ENCODE measurements around the gene CFAP161.
A peak's percentile ranks its signal among the peaks of the same experiment; 100 is the strongest.

The CFAP161 gene

DNA sequence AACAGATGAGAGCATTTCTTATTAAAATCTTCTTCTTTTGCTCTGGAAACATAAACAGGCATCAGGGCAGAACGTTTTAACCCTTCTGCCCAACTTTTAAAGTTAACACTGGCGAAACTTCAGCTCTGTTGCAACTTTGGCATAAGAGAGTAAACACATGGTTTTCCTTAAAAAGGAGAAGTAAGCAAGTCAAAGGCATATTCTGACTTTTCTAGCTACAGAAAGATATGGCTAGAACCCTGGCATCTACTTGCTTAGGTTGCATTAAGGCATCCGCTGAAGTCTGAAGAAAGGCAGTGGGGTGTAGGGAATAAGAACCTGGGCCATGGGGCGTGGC, 49.3 kb downstream of the CFAP161 start:
- DNase-seq (ENCODE audit: low read depth) = no peak

DNA sequence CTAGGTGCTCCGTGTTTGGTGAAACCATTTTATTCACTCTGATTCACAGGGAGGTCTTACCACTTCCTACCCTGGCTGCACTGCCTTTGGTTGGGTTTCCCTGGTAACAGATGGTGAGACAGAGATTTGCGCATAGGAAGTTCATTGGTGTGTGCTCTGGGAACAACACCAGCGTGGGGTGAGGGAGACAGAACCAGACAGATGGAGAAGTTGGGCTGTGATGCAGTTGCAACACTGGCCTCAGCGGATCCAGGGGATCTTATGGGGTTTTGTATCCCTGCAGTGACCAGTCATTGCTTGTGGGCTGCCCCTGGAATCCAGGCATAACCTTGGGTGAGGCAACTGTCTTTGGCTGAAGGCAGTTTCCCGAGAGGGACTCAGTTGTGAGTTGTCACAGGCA, 50.1 kb downstream of the CFAP161 start:
- DNase-seq (ENCODE audit: low read depth) = peak; percentile 53

DNA sequence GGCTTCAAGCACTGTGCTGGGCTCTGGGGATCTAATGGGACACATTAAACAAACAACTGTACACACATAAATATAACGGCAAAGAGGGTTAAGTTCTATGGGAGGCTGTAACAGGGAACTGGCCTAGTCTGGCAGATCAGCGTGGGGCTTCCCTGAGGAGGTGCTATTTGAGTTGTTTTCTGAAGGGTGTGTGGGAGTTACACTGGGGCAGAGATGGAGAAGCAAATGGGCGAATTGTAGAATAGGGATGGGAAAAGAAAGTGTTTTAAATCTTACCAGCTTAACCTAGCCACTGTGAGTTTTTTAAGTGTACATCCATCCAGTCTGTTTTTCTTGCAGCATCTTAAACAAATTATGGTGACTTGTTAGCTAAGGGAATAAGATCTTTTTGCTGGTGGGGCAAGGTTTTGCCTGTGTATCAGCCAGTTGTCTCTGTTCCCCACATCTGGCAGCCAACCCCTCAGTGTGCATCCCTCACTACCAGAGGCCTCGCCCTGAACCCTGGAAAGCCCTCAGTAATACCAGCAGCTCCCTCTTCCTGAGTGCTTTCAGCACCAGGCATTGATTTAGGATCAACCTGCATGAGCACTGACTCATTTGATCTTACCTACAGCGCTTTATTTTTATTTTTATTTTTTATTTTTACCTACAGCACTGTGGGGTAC, 51.7 kb downstream of the CFAP161 start:
- DNase-seq (ENCODE audit: low read depth) = no peak

DNA sequence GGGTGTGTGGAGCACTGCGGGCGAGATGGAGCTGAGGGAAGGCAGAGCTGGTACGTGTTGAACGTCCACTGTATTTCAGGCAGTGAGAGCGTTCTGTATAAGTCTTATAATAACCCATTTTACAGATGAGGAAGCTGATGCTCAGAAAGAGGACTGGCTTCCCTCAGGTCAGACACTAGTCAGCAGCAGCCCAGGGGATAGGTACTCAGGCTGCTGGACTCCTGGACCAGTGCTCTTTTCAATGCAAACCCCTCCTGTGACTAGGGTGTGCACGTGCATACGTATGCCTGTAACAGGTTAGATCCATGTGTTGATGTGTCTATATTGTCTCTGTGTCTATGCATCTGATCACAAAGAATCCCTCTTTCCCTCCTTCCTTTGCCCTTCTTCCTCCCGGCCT, 54.3 kb downstream of the CFAP161 start:
- no peak for DNase-seq (ENCODE audit: low read depth)

DNA sequence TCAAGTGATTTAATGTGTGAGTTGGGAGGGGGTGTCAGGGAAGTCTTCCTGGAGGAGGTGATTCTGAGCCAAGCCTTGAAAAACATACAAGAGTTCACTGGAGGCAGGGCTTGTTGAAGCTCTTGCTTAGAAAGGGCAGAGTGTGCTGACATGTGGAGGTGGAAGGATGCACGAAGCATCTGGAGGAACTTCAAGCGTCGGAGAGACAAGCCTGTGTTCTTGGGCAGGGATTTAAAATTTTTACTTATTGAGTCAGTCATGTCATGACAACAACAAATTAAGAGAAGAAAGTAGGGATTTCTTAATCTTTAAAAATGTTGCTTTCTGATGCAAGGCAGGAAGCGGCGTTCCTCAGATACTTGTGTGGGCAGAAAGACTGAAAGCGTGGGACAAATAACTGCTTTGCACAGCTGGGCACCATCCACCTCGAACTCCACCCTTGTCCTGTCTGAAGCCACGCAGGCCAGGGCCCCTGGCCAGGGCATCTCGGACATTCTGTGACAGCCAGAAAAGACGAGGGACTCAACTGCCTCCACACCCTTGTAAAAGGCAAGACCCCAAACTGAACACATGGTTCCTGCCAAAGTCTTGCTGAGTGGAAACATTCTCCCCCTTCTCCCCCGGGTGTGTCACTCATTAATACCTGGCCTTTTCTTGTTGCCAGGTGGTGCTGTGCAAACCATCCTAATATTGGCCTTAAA, 55.7 kb downstream of the CFAP161 start:
- peak; percentile 76 for DNase-seq (ENCODE audit: low read depth)

DNA sequence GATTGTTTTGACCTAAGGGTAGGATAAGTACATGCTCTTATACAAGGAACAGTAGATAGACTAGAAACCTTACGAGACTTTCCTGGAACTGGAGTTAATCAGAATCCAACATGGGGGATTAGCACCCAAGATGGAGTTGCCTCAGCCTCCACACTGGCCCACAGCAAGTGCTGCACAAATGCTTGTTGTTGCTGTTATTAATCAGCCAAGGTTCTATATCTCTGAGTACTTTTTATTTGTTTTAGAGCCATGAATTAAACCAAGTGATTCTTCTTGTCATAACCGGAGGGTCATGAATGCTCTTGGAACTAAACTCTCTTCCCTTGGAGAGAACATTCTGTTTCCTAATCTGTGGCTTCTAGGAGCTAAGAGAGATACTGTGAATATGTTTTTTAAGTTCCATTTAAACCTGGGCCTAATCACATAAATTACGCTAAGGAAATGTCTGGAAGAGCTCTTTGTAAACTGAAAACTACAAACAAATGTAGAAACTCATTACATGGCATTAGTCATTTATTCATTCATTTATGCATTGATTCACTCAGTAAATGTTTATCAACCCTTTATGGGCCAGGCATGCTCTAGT, 56.9 kb downstream of the CFAP161 start:
- no peak for DNase-seq (ENCODE audit: low read depth)

DNA sequence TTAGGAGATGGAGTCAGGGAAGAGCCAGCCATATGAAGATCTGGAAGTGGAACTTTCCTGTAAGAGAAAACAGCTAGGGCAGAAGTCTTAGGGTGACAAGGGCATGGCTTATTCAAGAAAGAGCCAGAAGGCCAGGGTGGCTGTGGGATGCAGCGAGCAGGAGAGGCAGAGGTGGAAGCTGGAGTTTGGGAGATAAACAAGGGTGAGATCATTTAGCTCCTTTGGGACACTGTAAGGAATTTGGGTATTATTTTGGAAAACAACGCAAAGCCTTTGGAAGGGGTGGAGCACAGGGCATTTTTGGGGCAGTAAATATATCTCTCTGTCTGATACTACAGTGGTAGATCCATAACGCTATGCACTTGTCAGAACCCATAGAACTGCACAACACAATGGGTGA, 57.6 kb downstream of the CFAP161 start:
- DNase-seq (ENCODE audit: low read depth) = no peak

DNA sequence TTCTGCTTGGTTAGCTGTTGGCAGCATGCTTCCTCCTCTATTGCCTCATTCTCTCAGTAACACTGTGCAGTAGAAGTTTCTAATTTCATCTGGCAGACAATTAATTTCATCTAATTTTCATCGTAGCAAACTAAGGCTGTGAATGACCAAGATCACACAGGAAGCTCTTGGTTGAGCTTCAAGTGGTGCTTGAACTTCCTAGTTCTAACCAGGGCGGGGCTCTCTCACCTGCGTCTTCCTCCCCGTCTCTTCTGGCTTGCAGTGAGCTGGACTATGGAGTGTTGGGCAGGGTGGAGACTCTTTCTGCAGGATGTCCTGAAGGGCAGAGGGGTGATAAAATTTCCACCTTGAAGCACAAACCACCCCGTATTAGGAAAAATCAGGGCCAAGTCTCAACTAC, 60.7 kb downstream of the CFAP161 start:
- DNase-seq (ENCODE audit: low read depth) = no peak

DNA sequence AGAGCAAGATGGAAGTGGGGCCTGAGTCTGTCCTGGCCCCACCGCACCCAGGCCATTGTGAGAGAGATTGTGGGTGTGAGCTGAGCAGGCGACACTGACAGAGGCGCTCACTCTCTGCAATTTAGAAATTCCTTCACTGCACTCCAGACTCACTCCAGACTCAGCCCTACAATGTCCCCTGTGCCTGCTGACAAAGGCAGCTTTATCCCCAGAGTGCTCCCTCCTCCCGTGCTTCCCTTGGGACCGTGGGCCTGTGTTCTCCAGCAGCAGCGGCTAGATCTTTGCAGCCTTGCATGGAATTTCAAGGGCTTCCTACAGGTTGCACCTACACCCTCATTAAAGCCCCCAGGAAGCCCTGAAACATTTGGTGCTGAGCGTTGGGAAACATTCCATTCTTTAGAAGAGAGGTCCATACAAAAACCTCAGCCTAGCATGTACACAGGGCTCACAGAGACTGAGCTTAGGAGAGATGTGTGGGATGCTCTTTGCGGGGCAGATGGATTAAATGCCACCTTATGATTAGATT, 61.3 kb downstream of the CFAP161 start:
- no peak for DNase-seq (ENCODE audit: low read depth)

DNA sequence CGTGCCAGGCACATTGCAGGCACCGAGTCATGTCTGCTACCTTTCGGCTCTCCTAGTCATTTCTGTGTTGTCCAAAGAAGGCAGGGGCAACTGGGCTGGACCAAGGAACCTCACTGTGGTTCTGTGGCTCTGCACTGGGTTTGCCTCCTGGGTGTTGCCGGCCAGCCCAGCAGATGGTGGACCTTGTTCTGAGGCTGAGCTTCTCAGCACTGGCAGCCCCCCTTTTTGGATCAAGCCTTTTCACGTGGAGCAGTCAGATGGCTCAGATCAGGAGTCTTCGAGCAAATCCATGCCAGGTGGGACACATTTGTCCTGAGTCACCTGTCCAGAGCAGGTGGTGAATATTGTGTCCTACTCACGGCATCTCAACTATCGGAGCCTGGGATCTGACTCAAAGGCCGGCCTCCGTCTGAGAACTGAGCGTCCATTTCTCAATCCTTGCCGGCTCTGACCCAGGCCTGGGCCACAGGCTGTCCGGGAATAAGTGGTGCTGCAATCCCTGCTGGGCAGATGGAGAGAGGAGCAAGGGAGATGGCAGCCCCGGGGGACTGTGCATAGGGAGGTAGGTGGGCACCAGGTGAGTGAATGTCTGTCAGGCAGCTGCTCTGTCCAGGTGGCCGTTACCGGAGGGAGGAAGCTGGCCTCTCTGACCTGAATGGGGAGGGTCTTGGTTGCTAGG, 62.6 kb downstream of the CFAP161 start, which contains the start of gene IL16:
IL16 (plus strand) TSS at position 304 of the 679 bp plus-strand sequence. CDS start 28,521 bp downstream, outside the sequence.
- DNase-seq (ENCODE audit: low read depth) = no peak

DNA sequence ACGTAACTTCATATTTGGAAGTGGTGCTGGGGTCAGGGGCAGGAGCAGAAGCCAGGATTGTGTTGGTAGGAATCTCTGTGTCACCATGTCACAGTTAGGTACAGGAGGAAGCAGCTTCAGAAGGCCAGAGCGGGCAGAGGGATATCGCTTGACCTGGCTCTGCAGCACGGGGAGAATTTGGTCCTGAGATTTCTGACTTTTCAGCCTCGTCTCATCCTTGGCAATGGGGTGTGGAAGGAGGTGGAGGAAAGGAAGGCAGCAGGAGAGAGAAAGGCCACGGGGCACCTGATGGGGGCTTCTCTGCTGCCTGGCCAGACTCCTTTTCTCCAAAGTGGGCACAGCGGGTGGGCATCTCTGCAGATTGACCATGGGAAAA, 63.2 kb downstream of the CFAP161 start:
- DNase-seq (ENCODE audit: low read depth) = no peak

DNA sequence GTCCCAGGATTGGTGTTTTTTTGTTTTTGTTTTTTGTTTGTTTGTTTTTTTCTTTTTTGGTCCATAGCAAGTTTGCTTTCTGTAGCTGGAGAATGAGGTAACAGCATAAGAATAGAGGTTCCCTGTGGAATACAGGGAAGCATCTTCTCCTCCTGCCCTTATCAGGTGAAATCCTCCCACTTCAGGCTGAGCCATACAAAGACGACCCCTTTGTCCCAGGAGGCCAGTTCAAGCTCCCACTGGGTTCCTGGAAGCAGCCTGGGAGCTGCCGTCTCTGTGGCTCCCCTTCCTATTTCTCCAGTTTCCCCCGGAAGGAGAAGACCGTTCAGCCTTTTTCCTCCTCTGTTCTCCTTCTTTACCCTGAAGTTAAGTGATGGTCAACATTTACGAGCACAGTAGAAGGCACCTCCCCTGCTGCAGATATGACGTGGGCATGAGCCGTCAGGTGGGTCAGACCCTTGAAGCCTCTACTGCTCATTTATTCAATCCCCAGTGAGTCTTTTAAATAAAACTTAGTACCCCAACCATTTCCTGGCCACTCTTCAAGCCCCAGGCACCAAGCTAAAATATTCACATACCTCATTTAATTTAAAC, 63.7 kb downstream of the CFAP161 start:
- DNase-seq (ENCODE audit: low read depth) = no peak
